ENCODE results near the gene SAPCD1.

DNA sequence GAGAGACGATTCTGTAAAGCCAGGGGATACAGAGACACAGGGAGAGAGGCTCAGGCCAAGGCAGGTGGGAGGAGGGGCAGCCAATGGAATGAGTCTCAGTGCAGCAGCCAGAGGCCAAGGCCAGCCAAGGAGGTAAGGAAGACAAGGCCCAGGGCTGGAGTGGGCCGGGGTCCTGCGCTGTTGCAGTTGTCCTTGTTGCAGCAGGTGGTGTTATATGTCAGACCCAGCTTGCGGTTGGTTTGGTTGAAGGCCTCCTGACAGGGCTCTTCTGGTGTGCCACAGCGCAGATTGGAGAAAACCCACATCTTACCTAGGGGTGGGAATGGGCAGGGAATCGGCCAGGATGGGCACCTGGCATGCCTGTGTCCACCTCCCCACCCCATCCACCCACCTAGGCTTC is 43.5 kb upstream of the SAPCD1 start:
- TF ChIP-seq, protein P1, sequence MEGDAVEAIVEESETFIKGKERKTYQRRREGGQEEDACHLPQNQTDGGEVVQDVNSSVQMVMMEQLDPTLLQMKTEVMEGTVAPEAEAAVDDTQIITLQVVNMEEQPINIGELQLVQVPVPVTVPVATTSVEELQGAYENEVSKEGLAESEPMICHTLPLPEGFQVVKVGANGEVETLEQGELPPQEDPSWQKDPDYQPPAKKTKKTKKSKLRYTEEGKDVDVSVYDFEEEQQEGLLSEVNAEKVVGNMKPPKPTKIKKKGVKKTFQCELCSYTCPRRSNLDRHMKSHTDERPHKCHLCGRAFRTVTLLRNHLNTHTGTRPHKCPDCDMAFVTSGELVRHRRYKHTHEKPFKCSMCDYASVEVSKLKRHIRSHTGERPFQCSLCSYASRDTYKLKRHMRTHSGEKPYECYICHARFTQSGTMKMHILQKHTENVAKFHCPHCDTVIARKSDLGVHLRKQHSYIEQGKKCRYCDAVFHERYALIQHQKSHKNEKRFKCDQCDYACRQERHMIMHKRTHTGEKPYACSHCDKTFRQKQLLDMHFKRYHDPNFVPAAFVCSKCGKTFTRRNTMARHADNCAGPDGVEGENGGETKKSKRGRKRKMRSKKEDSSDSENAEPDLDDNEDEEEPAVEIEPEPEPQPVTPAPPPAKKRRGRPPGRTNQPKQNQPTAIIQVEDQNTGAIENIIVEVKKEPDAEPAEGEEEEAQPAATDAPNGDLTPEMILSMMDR (IDR thresholded peaks at IDR 0.05), result no peak
- TF ChIP-seq TEAD4 (IDR thresholded peaks at IDR 0.05; ENCODE audit: borderline replicate concordance, insufficient read depth) (no peak), USF1 (IDR thresholded peaks at IDR 0.05; ENCODE audit: borderline replicate concordance, low read depth) (no peak), REST (IDR thresholded peaks at IDR 0.05; ENCODE audit: low read depth, low read length) (no peak), JUND (IDR thresholded peaks at IDR 0.05) (no peak), FOXM1 (IDR thresholded peaks at IDR 0.05; ENCODE audit: low read depth) (no peak), EZH2phosphoT487 (IDR thresholded peaks at IDR 0.05; ENCODE audit: borderline replicate concordance, low read depth) (no peak), EP300 (IDR thresholded peaks at IDR 0.05; ENCODE audit: borderline replicate concordance in 1 of 2, low read depth in 1 of 2, low read length in 1 of 2) (no peak), RCOR1 (IDR thresholded peaks at IDR 0.05; ENCODE audit: low read length) (no peak), GATA2 (CRISPR knock-in tag; IDR thresholded peaks at IDR 0.05) (no peak), POLR2AphosphoS5 (IDR thresholded peaks at IDR 0.05; ENCODE audit: low read depth, low read length) (no peak)
- TF ChIP-seq, protein P2, sequence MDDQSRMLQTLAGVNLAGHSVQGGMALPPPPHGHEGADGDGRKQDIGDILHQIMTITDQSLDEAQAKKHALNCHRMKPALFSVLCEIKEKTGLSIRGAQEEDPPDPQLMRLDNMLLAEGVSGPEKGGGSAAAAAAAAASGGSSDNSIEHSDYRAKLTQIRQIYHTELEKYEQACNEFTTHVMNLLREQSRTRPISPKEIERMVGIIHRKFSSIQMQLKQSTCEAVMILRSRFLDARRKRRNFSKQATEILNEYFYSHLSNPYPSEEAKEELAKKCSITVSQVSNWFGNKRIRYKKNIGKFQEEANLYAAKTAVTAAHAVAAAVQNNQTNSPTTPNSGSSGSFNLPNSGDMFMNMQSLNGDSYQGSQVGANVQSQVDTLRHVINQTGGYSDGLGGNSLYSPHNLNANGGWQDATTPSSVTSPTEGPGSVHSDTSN (IDR thresholded peaks at IDR 0.05), result no peak
- TF ChIP-seq, protein P3, sequence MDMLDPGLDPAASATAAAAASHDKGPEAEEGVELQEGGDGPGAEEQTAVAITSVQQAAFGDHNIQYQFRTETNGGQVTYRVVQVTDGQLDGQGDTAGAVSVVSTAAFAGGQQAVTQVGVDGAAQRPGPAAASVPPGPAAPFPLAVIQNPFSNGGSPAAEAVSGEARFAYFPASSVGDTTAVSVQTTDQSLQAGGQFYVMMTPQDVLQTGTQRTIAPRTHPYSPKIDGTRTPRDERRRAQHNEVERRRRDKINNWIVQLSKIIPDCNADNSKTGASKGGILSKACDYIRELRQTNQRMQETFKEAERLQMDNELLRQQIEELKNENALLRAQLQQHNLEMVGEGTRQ (IDR thresholded peaks at IDR 0.05; ENCODE audit: borderline replicate concordance, low read depth, low read length), result no peak
